Measurements from ENCODE around the gene ARHGAP35.
"Not testable (repeated sequence)": the region's sequence is repeated elsewhere in the genome, so short reads cannot be mapped to it uniquely, and the experiment has no call there.

The ARHGAP35 gene

GRCh38 chr19:46860846-46861690, at the start of gene ARHGAP35:
Gene ARHGAP35, plus strand, starts transcription at chr19:46860997. Its CDS starts 57,679 bp downstream, at chr19:46918676.
- DNase-seq, result peak; percentile 69

GRCh38 chr19:46812977-46813838, 47.6 kb upstream of the ARHGAP35 start:
- DNase-seq, result no peak

GRCh38 chr19:46813839-46814358, 46.9 kb upstream of the ARHGAP35 start:
- DNase-seq, result no peak

- no peak for DNase-seq
Observed at GRCh38 chr19:46815833-46816627, 44.8 kb upstream of the ARHGAP35 start.

- no peak for DNase-seq
Observed at GRCh38 chr19:46818812-46819211, 42.0 kb upstream of the ARHGAP35 start.

GRCh38 chr19:46821512-46822409, 39.0 kb upstream of the ARHGAP35 start:
- peak; percentile 76 for DNase-seq

- DNase-seq, result not testable (repeated sequence)
Observed at GRCh38 chr19:46822410-46822787, 38.4 kb upstream of the ARHGAP35 start.

- no peak for DNase-seq
Observed at GRCh38 chr19:46823049-46823448, 37.7 kb upstream of the ARHGAP35 start.

- no peak for DNase-seq
Observed at GRCh38 chr19:46824890-46825730, 35.7 kb upstream of the ARHGAP35 start.

- DNase-seq, result no peak
Observed at GRCh38 chr19:46825731-46826055, 35.1 kb upstream of the ARHGAP35 start.

- no peak for DNase-seq
Observed at GRCh38 chr19:46828484-46828883, 32.3 kb upstream of the ARHGAP35 start.

- DNase-seq, result no peak
Observed at GRCh38 chr19:46830864-46831263, 29.9 kb upstream of the ARHGAP35 start.

GRCh38 chr19:46834121-46834520, 26.7 kb upstream of the ARHGAP35 start:
- DNase-seq, result no peak

- DNase-seq, result no peak
Observed at GRCh38 chr19:46834984-46835383, 25.8 kb upstream of the ARHGAP35 start.

- no peak for DNase-seq
Observed at GRCh38 chr19:46838160-46838559, 22.6 kb upstream of the ARHGAP35 start.

- DNase-seq, result no peak
Observed at GRCh38 chr19:46839752-46840497, 20.9 kb upstream of the ARHGAP35 start.

GRCh38 chr19:46840498-46840942, 20.3 kb upstream of the ARHGAP35 start:
- peak; percentile 70 for DNase-seq

GRCh38 chr19:46841458-46842083, 19.2 kb upstream of the ARHGAP35 start:
- DNase-seq, result no peak

- no peak for DNase-seq
Observed at GRCh38 chr19:46842791-46843190, 18.0 kb upstream of the ARHGAP35 start.
